Stimulated activated CD8-positive, alpha-beta memory T cell treated with anti-CD3 and anti-CD28 coated beads, Interleukin-12 subunit alpha, Interleukin-12 subunit beta, amount 100 ng/mL, for 1 hour (primary cell): Measurements from ENCODE around the gene ACACB.
"Not testable (repeated sequence)": the region's sequence is repeated elsewhere in the genome, so short reads cannot be mapped to it uniquely, and the experiment has no call there.

Experiments used
- DNase-seq: peaks from one replicate; pipeline ENCODE4 v3.0.0-alpha.2; 2020; ENCODE audit warnings: low read depth

The ACACB gene

DNA sequence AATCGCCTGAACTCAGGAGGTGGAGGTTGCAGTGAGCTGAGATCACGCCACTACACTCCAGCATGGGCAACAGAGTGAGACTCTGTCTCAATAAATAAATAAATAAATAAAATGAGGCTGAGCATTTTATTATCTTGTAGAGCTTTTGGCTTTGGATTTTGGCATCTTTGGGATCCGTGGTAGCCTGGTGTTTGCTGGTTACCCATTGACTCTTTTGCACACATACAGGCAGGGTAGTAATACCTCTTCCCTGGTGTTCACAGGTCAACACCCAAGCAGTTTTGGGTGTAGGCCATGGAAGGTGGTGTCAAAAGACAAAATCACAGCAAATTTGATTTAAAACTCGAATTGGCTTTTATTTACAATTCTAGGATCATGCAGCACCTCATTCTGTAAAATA, 27.8 kb downstream of the ACACB start:
- no peak for DNase-seq

- DNase-seq = not testable (repeated sequence)
These were observed 30.7 kb downstream of the ACACB start for GRCh38 chr12:109147126-109147525.

GRCh38 chr12:109147954-109148353, 31.6 kb downstream of the ACACB start:
- DNase-seq = no peak

DNA sequence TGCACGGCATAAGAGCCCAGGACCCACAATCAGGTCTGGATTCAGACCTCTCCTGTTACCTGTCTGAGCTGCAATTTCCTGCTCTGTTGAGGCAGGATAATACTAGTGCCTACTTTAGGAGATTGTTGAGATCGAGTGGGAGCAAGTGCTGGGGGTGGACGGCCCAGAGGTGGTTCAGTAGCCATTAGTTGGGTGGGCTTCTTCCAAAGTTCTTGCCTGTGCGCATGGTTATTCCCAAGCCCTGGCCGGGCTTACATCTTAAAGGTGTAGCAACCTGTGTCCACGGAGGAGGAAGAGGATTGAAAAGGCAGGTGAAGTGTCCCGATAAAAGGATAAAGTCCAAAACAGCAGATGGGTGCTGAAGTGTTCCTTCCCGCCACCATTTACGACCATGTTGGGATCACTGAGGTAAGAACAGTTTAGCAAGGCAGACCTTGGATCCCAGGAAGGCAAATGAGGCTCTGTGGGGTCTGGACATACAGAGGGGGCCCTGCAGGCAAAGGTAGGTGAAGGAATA, 33.8 kb downstream of the ACACB start:
- DNase-seq = no peak

- DNase-seq = no peak
These were observed 35.1 kb downstream of the ACACB start for GRCh38 chr12:109151457-109151856.

DNA sequence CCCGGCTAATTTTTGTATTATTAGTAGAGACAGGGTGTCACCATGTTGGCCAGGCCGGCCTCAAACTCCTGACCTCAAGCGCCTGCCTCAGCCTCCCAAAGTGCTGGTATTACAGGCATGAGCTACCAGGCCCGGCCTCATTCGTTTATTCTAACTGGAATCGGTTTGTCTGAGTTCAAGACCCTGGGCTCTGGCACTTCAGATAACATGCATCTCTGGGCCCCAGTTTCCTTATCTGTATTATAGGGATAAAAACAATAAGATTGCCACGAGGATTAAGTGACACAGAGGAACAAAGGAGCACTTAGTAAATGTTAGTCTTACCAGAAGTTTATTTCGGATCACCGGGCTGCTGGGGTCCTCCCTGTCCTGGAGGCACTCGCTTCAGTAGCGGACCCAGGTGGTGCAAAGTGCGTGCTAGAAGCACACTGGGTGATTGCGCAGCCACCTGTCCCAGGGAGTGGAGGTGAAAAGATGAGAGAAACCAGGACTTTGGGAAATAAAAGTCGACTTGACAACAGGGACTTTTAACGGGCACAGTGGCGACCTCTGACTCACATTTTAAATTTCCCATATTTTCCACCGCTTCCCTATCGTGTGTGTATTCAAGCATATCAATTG, 37.5 kb downstream of the ACACB start:
- no peak for DNase-seq

DNA sequence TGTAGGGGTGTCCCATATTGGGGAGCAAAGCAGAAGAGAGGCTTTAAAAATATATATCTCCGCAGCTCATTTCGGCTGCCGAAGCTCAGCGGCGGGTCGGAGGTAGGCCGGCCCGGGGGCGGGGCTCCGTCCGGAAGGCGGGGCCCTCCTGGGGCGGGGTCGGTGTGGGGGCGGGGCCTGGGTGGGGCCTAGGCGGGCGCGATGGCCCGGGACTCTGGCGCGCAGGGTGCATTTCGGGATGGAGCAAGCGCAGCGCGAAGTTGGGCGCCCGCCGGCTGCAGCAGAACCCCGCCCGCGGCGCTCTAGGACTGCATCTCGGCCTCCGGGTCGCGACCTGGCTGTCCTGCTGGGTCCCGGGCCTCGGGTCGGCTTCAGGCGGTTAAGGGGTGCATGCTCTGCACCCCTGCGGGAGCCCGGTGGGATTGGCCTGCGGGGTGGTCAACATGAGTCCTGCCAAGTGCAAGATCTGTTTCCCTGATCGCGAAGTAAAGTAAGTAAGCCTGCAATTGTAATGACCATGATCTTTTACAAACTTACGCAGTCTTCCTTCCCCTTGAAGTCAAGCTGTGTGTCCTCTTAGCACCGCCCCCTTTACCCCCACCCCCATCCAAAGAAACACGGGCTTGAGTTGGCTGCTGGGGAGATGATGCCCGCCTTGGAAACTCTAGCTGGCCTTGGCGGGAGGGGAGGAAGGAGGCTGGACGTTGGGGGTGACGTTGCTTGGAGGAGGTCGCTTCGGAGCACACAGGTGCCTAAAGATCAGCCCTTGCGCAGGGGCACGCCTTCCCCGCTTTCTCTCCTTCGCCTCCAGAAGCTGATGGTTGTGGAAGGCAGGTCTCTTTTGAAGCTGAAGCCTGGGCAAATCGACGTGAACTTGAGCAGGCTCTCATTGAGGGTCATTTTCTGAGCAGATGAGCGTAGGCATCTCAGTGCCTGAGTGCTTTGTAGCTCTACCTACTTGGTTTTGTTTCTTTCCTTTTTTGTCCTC, 38.4 kb downstream of the ACACB start:
- peak; percentile 59 for DNase-seq

DNA sequence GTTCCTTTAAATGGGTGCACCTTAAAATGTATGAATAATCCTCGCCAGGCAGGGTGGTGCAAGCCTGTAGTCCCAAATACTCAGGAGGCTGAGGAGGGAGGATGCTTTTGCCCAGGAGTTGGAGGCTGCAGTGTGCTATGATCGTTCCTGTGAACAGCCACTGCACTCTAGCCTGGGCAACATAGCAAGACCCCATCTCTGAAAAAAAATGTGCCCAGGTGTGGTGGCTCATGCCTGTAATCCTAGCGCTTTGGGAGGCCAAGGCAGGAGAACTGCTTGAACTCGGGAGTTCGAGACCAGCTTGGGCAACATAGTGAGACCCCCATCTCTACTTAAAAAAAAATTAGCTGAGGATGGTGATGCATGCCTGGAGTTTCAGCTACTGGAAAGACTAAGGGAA, 39.6 kb downstream of the ACACB start:
- DNase-seq = no peak

DNA sequence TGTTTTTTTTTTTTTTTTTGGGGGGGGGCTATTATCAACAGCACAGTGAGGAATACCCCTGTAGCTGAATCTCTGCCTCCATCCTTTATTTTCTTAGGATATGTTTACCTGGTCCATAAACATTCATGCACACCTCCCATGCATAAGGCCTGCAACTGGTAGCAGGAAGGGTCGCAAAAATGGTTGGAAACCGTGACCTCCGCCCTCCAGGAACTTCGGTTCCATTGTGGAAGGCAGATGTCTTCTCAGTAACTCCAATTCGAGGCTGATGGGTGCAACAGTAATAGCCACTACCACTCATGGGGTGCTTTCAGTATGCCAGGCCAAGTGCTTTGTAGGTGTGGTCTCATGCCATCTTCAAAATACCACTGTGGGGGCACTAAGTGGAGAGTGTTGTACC, 40.2 kb downstream of the ACACB start:
- no peak for DNase-seq

DNA sequence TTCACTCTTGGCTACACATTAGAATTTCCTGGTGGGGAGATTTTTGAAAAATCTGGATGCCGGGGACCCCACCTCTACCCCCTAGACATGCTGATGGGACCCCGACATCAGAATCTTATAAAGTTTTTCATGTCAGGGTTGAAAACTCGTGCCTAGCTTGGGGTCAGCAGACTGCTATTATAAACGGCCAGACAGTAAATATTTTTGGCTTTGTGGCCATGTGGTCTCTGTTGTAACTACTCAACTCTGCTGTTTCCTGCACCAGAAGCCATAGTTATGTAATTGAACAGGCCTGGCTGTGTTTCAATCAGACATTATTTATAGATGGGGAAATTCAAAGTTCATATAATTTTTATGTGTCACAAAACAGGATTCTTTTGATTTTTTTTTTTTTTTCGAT, 41.6 kb downstream of the ACACB start:
- DNase-seq = no peak

DNA sequence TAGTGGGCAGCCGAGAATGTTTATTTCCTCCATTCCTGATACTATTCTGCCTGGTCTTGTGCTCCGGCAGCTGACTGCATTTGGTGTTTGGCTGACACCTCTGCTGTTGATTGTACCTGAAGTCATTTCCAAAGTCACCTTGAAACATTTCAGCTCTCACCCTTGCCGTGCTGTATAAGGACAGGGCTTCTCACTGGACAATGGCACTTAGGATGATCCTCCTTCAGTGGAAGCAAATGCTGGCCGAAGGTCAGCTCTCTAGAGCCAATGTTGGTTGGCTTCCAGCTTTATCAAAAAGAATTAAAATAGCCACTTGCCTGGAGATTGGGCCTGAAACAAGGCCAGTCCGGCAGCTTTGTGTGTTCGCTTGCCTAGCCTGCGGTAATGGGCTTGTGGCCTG, 44.0 kb downstream of the ACACB start:
- no peak for DNase-seq

DNA sequence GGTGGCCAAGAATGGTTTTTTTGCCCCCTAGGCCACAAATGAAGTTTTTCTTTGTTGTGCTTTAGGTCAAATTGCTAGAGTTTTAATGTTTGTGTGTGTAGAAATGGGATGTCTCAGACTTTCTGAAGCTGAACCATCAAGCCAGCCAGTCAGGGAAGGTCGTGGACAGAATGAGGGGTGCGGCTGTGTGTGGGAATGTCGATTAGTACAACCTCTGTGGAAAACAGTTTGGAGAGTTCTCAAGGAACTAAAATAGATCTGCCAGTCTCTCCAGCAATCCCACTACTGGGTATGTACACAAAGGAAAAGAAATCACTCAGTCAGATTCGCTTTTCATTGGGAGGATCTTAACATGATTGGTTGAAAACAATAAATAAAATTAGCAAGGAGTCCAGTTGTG, 44.5 kb downstream of the ACACB start:
- DNase-seq = no peak

GRCh38 chr12:109162551-109162950, 46.2 kb downstream of the ACACB start:
- no peak for DNase-seq

GRCh38 chr12:109163167-109163566, 46.8 kb downstream of the ACACB start:
- no peak for DNase-seq

GRCh38 chr12:109165599-109165998, 49.2 kb downstream of the ACACB start:
- DNase-seq = no peak

DNA sequence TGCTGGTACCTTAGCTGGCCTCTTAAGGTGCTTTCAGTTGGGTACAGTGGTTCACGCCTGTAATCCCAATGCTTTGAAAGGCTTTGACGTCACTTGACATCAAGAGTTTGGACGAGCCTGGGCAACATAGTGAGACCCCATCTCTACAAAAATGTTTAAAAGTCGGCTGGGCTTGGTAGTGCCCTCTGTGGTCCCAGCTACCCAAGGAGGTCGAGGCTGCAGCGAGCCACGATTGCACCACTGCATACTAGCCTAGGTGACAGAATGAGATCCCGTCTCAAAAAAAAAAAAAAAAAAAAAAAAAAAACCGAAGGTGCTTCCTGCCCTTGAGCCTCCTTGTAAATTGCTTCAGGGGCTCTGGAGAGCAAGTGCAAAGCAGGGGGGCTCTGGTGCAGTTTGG, 50.0 kb downstream of the ACACB start:
- DNase-seq = no peak

- no peak for DNase-seq
These were observed 51.4 kb downstream of the ACACB start for GRCh38 chr12:109167781-109168180.

- DNase-seq = no peak
These were observed 52.9 kb downstream of the ACACB start for GRCh38 chr12:109169262-109169661.

- no peak for DNase-seq
These were observed 53.3 kb downstream of the ACACB start for GRCh38 chr12:109169686-109170085.

- DNase-seq = no peak
These were observed 53.9 kb downstream of the ACACB start for GRCh38 chr12:109170324-109170723.

DNA sequence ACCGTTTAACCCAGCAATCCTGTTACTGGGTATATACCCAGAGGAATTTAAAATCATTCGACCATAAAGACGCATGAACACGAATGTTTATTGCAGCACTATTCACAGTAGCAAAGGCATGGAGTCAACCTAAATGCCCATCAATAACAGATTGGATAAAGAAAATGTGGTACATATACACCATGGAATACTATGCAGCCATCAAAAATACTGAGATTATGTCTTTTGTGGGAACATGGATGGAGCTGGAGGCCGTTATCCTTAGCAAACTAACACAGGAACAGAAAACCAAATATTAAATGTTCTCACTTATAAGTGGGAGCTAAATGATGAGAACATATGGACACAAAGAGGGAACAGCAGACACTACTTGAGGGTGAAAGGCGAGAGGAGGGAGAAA, 56.4 kb downstream of the ACACB start:
- DNase-seq = not testable (repeated sequence)

DNA sequence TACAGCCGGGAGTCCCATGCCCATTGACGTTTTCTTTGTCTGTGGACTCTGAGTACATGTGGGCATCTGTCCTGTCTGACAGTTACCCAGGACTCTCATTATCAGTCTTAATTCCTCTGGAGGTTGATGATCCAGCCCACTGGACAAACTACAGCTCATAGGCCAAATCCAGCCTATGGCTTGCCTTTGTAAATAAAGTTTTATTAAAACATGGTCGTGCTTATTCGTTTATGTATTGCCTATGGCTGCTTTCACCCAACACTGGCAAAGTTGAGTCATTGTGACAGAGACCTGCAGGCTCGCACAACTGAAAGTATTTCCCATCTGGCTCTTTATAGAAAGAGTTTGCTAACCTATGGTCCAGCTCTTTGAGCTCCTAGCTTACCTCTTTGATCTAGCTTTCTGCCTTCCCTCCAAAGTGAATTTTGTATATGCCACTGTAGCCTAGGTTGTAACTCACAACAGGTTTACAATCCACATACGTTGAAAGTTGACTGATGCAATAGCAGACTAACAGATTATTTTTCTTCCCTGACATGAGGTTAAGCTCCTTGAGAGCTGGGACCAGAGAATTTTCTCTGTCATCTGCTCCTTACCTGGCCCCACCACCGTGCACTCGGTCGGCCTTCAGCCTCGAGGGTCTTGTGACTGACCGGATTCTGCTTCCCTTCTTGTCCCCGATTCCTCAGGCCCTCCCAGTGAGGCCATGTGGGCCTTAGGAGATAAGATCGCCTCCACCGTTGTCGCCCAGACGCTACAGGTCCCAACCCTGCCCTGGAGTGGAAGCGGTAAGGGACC, 57.3 kb downstream of the ACACB start:
- DNase-seq = no peak
